Progenitor cell of endocrine pancreas (in vitro differentiated cells): ENCODE measurements around the gene PRLHR. TPM values are rescaled to one million over a fixed set of nuclear protein-coding genes. Genes with fewer than 3 reads are reported as not detected.

Experiments used
- DNase-seq: peaks from one replicate; pipeline ENCODE4 v3.0.0; 2021; ENCODE audit warnings: low spot score; ENCODE audit not compliant: unreplicated experiment
- H3K27ac Mint-ChIP-seq: 2 replicates; pipeline ENCODE4 v1.8.0; 2021; ENCODE audit warnings: mild to moderate bottlenecking, moderate library complexity, mixed read lengths
- H3K27me3 Mint-ChIP-seq: 2 replicates; pipeline ENCODE4 v1.8.0; 2021; ENCODE audit warnings: mixed read lengths
- H3K36me3 Mint-ChIP-seq: 2 replicates; pipeline ENCODE4 v1.8.0; 2022; ENCODE audit warnings: mixed read lengths; ENCODE audit not compliant: insufficient read depth
- H3K4me1 Mint-ChIP-seq: 2 replicates; pipeline ENCODE4 v1.8.0; 2021; ENCODE audit warnings: low read depth, mixed read lengths
- H3K4me3 Mint-ChIP-seq: 2 replicates; pipeline ENCODE4 v1.8.0; 2021; ENCODE audit warnings: low read depth, mild to moderate bottlenecking, moderate library complexity, mixed read lengths
- H3K9me3 Mint-ChIP-seq: 2 replicates; pipeline ENCODE4 v1.8.0; 2021; ENCODE audit warnings: low read depth, mixed read lengths
- total RNA-seq: library from RNA; stranded (reverse); gene quantifications from 2 replicates; pipeline ENCODE4 v1.2.1, GENCODE V29; 2021
- TF ChIP-seq, protein P1 (sequence below): fragments of 200-600 bp; sonication (generic); IDR thresholded peaks from one replicate; pipeline ENCODE4 v1.5.0; 2021; ENCODE audit warnings: antibody characterized with exemption, mild to moderate bottlenecking; ENCODE audit not compliant: unreplicated experiment

Gene PRLHR
- total RNA-seq, 1 donor from 2014 or later, result 1.5 TPM

DNA sequence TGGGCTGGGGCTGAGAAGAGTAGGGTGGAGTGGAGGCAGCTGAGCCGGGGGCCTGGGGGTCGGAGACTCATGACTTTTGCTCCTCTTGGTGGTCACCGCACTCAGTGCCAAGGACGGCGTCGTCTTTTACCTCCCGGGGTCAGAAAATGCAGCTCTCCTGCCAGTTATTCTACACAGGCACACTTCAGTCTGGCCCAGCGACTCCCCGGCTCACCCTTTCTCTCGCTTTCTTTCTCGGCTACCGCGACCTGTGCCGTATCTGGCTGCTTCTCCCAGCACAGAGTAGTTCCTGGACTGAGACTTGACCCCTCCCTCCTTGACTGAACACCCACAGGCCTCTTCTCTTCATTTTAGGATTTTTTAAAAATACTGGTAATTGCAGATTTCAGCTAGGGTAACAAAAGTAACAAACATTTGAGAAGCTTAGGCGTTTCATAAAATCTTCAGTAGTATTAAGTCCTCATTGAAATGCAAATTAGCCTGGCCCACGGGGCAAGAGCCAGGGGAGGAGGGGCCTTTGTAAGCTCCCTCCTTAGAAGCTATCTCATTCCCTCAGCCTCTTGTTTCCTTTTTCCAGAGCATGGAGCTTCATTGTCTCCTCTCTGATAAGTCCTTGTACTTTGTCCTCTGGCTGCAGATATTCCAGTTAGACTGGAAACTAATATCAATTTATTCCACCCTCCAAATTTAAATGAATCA is 1.1 kb upstream of the PRLHR start:
- H3K27me3 Mint-ChIP-seq, result peaks cover 84% of the 10 kb centered on the region
- H3K27ac Mint-ChIP-seq, result no peak overlapping the region
- TF ChIP-seq, protein P1, sequence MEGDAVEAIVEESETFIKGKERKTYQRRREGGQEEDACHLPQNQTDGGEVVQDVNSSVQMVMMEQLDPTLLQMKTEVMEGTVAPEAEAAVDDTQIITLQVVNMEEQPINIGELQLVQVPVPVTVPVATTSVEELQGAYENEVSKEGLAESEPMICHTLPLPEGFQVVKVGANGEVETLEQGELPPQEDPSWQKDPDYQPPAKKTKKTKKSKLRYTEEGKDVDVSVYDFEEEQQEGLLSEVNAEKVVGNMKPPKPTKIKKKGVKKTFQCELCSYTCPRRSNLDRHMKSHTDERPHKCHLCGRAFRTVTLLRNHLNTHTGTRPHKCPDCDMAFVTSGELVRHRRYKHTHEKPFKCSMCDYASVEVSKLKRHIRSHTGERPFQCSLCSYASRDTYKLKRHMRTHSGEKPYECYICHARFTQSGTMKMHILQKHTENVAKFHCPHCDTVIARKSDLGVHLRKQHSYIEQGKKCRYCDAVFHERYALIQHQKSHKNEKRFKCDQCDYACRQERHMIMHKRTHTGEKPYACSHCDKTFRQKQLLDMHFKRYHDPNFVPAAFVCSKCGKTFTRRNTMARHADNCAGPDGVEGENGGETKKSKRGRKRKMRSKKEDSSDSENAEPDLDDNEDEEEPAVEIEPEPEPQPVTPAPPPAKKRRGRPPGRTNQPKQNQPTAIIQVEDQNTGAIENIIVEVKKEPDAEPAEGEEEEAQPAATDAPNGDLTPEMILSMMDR, result no peak
- H3K4me3 Mint-ChIP-seq, result peak overlapping the region; percentile 8
- no peaks in the 10 kb centered on the region for H3K36me3 Mint-ChIP-seq
- DNase-seq, result no peak
- peaks cover 5% of the 10 kb centered on the region for H3K4me1 Mint-ChIP-seq
- no peaks in the 10 kb centered on the region for H3K9me3 Mint-ChIP-seq

GRCh38 chr10:118595064-118595420 is 406 bp downstream of the PRLHR start:
- TF ChIP-seq, protein P1, result no peak
- peaks cover 79% of the 10 kb centered on the region for H3K27me3 Mint-ChIP-seq
- H3K27ac Mint-ChIP-seq, result no peak overlapping the region
- H3K4me1 Mint-ChIP-seq, result peaks cover 5% of the 10 kb centered on the region
- DNase-seq, result no peak
- H3K36me3 Mint-ChIP-seq, result no peaks in the 10 kb centered on the region
- H3K4me3 Mint-ChIP-seq, result peak overlapping the region; percentile 59
- H3K9me3 Mint-ChIP-seq, result no peaks in the 10 kb centered on the region

- Mint-ChIP-seq H3K9me3 (no peaks in the 10 kb centered on the region), H3K27ac (no peak overlapping the region), H3K27me3 (peaks cover 80% of the 10 kb centered on the region)
Observed at GRCh38 chr10:118594392-118595063, 920 bp downstream of the PRLHR start.

DNA sequence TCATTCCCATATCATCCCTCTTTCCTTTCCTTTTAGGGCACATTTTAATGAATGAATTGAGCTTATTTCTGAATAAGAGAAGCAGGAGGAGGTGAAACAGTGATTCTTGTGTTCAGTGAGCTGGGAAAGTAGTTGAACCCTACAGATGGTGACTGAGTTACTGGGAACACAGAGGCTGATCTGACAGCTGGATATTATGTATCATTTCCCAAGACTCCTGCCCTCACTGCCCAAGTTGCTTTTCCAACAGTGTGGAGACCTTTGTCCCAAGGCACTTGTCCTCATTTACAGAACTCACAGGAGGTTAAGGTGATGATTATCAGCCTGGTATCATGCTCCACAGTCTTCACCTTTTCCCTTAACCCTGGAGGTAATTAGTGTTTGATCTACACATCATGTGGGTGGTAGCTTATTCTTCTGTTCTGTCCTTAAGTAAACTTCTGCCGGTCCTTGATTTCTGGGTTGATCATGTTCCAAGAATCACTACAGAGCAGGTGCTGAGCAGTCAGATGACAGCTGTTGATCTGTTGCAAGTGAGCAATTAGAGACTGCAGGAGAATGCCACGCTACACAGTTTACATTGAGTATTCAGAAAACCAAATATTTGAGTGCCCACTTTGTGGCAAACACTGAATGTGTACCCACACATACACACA is 2.6 kb downstream of the PRLHR start:
- Mint-ChIP-seq H3K27me3 (peaks cover 78% of the 10 kb centered on the region), H3K9me3 (no peaks in the 10 kb centered on the region), H3K36me3 (no peaks in the 10 kb centered on the region), H3K4me1 (peaks cover 5% of the 10 kb centered on the region), H3K27ac (no peak overlapping the region), H3K4me3 (no peak overlapping the region)
- TF ChIP-seq, protein P1, result no peak
- no peak for DNase-seq

More at GRCh38 chr10:118594392-118595063, 920 bp downstream of the PRLHR start:
- H3K36me3 Mint-ChIP-seq, result no peaks in the 10 kb centered on the region
- DNase-seq, result peak; percentile 72
- peaks cover 5% of the 10 kb centered on the region for H3K4me1 Mint-ChIP-seq
- TF ChIP-seq, protein P1, result peak; percentile 65
- H3K4me3 Mint-ChIP-seq, result no peak overlapping the region

GRCh38 chr10:118590334-118590733 is 5.1 kb downstream of the PRLHR start:
- no peak for DNase-seq
- TF ChIP-seq, protein P1, result no peak
- H3K4me1 Mint-ChIP-seq, result no peaks in the 10 kb centered on the region
- H3K27me3 Mint-ChIP-seq, result peaks cover 55% of the 10 kb centered on the region
- H3K4me3 Mint-ChIP-seq, result no peak overlapping the region
- no peak overlapping the region for H3K27ac Mint-ChIP-seq
- H3K36me3 Mint-ChIP-seq, result no peaks in the 10 kb centered on the region
- no peaks in the 10 kb centered on the region for H3K9me3 Mint-ChIP-seq
